IPS DF 19.7 (cell line): ENCODE data around the gene SYNGR1.
A peak's percentile ranks its signal among the peaks of the same experiment; 100 is the strongest.

Source experiments
- DNase-seq: peaks from one replicate; pipeline ENCODE4 v3.0.0-alpha.2; 2013; ENCODE audit warnings: low read depth, low spot score

Gene SYNGR1

DNA sequence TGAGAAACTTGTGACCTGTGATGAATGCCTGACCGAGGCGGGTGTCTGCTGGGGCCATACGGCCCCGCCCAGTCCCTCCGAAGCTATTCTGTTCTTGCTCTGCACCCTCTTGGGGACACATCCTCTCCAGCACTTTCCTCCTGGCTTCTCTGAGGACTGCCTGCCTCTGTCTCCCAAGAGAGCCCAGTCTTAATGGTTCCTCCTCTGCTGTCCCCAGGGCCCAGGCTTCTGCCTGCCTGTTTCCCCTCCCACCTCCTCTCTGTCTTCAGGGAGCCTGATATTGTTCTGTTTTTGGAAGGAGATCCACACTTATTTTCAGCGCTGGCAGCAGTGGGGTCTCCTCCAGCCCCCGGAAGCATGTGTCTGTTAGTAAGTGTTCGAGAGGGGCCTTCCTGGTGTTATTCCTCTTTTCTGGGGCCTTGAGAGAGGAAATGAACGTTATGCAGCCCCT, 18.7 kb downstream of the SYNGR1 start:
- DNase-seq = no peak

DNA sequence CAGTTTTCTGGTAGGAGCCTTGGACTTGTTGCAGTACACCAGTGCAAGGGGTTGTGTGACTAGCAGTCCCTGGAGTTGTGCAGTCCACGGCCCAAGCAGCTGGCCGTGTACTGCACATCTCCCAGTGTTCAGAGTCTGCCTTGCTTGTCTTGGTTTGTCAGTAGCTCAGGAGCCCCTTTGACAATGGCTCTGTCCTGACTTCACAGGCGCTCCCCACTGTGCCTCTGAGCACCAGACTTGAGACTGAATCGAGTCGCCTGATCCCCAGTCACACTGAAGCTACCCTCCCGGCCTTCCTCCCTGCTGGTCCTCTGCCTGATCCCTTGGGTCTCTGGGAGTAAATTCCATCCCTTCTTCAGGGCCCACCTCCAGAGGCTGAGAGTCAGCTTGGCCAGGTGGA, 19.4 kb downstream of the SYNGR1 start:
- no peak for DNase-seq

DNA sequence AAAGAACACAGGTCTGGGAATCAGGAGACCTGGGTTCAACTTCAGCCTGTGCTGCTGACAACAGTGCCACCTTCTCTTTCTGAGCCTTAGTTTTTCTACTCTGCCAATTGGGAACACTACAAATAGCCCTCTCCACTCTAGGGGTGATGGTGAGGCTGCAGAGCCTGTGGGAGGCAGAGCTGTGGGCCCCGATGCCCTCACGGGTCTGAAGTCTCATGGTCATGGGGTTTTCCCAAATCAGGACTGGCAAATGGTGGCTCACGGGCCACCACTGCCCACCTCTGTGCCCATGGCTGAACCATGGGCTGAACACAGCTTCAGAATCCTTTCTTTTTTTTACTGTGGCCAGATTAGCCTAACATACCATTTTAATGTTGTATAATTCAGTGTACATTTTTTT, 19.8 kb downstream of the SYNGR1 start:
- DNase-seq = no peak

DNA sequence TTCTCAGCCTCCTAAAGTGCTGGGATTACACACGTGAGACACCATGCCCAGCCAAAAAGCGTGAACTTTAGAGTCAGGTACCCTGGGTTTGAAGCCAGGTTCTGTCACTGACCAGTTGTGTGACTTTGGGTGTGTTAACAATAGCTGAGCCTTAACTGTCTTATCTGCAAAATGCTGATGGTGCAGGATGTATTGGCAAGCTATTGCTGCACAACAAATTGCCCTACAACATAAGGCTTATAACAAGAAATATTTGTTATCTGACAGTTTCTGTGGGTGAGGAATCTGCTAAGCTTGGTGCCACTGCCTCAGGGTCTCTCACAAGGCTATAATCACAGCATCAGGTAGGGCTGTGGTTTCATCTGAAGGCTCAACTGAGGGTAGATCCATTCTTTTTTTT, 21.9 kb downstream of the SYNGR1 start:
- no peak for DNase-seq

DNA sequence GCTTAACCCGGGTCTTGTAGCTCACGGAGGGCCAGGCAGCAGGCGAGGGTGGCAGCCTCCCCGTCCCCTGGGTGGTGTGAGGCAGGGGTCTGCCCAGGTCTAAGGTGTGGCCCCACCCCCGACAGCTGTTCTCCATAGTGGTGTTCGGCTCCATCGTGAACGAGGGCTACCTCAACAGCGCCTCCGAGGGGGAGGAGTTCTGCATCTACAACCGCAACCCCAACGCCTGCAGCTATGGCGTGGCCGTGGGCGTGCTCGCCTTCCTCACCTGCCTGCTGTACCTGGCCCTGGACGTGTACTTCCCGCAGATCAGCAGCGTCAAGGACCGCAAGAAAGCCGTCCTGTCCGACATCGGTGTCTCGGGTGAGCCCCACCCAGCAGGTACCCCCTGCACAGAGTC, 24.4 kb downstream of the SYNGR1 start:
- no peak for DNase-seq

DNA sequence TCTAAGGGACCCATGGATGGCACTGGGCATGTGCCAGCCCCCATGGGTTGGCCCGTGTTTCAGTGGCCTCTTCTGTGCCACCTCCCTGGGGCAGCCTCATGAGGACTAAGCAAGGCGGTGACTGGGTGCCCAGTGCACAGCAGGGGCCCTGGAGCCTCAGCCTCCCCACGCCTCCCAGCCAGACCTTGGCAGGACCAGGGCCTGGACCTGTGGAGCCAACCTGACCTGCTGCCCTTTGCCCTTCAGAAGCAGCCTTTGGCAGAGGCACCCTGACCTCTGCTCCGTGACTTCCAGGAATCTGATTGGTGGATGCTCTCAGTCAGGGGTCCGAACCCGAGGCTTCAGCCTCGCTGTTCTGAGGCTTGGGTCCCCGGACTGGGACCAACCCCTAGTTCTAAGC, 25.0 kb downstream of the SYNGR1 start:
- DNase-seq = no peak

DNA sequence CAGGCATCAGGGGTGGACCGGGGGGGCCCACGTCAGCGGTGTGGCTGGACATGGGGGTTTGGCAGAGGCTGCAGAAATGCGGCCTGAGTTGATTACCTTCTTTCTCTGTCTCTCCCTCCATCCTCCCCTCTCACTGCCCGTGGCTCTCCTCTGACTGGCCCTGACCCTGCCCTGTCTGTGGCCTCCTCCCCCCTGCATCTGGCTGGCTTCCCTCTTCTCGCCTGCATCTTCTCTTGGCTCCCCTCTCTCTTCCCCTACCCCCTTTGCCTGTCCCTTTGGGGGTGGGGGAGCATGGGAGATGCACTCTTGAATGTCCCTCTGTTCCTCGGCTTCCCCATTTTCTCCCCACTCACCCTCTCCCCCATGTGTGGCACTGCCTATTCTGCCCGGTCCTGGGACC, 25.9 kb downstream of the SYNGR1 start:
- DNase-seq = no peak

DNA sequence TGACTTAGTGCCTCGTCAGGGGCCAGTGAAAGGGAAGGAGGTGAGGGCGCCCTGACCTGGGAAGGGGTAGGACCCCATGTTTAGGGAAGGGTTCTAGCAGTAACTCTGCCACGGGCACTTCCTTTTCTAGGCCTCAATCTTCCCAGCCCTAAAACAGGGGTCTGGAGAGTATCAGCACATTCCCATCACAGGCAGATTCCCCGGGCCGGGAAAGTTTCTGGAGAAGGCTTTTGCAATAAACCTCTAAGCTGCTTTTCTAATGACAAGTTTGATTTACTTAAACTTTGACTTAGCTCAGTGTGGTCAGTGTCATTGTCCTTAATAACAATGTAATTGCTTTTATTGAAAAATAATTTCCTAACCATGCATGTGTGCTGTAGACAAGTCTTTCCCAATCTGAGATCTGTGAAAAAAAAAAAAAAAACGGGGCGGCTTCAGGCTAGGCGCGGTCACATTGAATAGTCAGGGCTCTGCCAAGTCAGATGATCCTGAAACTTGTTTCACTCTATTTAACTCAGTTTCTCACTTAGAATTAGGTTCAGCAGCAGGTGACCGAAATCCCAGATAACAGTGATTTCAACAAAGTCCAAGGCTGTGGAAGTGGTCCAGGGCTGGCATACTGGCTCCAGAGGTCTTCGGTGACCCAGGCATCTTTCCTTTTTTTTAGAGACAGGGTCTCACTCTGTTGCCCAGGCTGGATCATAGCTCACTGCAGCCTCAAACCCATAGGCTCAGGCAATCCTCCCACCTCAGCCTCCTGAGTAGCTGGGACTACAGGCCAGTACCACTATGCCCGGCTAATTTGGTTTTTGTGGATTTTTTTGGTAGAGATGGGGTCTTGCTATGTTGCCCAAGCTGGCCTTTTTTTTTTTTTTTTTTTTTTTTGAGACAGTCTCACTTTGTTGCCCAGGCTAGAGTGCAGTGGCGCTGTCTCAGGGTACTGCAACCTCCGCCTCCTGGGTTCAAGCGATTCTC, 30.3 kb downstream of the SYNGR1 start:
- no peak for DNase-seq

DNA sequence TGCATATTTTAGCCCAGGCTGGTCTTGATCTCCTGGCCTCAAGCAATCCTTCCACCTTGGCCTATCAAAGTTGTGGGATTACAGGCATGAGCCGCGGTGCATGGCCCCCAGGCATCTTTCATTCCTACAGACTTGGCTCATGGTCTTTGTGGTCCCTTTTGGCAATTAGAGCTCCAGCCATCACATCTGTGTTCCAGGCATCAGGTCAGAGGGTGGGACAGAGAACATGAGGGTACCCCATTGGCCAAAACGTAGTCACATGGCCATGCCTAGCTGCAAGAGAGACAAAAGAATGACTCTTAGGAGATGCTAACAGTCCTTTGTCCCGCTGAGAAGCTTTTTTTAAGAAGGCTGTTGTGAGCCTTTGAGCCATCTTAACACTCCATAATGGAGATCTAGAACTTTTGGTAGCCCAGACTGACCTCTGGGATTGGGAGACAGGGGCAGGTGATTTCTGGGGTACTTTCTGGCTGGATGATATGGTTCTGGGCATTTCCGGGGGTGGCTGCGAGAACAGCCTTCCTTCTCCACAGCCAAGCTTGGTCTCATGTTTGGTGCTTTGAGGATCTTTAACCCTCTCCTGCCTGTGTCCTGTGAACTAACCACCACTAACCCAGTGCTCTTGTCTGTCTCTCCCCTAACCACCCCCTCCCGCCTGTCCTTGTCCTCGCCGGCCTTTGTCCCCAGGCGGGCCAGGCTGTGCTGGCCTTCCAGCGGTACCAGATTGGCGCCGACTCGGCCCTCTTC, 31.4 kb downstream of the SYNGR1 start:
- DNase-seq = no peak

DNA sequence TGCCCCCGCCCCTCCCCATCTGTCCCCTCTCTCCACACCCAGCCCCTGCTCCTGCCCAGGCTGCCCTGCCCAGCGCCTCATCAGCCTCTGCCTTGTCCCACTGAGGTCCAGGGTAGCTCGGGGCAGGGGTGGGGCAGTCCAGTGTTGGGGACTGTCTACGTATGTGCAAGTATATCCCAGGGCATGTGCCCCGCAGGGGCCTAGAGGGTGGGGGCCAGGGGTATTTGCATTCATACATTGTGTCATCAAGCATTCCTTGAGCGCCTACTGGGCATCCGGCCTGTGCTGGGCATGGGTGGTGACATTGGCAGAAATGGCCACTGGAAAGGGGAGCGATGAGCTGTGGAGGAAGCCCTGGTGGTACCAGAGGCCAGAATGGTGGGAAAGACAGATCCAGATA, 32.1 kb downstream of the SYNGR1 start:
- DNase-seq = no peak

DNA sequence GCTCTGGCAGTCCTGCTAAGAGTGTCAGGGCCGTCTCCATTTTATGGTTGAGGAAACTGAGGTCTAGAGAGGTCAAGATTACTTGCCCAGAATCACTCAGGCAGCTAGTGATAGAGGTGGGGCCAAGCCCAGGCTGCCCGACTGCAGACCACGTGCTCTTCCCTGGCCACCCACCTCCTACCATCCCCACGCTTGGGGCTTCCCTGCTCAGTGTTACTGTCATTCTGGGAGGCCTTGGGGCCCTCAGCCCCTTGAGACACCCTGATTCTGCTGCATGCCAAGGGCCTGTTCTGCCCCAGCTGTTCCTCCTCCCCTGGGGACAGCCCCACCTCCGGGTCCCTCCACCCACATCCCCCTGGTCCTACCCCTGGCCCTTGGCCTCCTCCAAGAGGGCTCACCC, 32.6 kb downstream of the SYNGR1 start:
- no peak for DNase-seq

DNA sequence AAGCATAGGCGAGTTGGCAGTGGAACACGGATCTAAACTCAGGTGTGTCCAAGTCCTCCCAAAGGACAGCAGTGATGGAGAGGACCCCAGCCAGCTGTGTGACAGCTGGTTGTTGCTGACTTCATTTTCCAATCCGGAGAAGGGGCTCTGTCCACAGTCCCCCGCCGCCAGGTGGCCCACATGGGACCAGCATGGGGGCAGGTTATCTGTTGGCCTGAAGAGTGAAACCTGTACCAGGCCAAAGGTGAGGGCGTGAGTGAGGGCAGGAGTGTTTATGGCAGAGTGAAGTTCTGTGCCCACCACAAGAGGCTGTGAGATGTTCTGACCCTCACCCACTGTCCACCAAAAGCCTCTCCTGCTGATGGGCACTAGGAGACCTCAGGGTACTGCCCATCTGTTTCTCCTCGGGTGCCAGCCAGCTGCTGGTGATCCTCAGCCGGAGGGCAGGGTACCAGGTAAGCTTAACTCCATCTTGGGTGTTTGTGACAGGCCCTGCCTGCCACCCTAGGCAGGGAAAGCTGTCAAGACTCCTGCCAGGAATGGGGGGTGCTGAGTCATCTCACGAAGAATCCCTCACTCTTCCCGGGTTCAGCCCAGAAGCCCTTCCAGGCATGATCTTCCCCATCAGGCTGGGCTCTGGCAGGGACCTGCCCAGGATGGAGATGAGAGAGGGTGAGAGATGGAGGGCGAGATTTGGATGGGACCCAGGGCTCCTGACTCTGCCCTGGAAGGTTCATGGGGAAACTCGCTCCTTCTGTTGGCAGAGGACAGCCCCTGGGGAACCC, 34.2 kb downstream of the SYNGR1 start:
- DNase-seq = no peak

DNA sequence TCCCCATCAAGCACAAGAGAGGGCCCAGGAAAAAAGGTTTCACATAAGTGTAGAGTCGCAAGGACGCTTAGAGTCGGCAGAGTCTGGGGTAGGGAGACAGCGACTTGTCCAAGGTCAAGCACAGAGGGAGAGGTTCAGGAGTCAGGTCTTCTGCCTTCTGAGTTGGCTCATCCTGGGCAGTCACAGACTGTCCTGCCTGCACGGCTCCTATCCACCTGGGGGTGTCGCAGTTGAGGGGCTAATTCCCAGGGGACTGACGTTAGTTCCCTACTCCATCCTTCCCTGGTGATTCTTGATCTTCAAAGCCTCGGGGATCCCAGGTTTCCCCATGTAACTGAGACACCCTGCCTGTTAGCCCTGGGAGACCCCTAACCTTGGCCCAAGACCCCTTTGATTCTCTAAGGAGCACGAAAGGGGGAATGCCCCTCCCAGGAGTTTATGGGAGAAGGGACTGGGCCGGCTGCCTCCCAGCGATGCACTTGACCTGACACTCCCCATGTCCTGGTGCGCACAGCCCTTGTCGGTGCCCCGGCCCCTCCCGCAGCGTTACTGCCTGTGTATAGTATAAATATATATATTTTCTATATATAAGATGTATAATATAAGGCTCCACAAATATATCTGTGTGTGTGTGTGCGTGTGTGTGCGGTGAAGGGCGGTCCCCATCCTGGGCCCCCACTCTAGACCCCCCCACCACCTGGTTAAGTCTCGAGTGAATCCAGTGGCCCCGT, 35.1 kb downstream of the SYNGR1 start:
- DNase-seq = no peak

DNA sequence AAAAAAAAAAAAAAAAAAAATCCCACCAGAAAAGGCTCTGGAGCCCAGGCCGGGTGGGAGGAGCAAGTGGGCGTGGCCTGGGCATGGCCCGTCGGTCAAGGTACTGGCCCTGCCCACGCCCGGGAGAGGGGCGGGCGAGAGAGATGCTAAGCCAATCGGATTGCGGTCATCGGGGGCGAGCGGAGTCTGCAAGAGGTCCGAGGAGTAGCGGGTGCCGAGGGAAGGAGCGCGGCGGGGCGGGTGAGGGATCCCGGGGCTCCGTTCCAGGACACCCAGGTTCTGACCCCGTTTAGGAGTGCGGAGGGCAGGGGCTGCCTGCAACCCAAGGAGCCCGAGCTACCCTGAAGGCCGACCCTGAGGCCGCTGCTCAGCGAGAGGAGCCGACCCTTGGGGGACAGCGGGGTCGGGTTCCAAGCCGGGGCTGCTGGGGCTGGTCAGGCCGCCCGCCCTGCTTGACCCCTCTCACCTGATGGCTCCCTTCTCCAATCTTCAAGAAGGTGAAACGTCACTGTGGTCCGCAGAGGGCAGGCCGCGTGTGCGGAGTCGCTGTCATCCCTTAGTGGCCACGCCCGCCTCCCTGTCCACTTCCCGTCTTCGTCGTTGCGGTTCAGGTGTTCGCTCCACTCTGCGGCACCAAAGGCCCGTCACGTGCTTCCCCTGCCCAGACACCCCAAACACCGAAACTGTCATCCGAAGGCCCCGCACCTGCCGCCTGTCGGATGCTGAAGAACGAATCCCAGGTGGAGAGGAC, 38.6 kb downstream of the SYNGR1 start:
- peak; percentile 78 for DNase-seq

DNA sequence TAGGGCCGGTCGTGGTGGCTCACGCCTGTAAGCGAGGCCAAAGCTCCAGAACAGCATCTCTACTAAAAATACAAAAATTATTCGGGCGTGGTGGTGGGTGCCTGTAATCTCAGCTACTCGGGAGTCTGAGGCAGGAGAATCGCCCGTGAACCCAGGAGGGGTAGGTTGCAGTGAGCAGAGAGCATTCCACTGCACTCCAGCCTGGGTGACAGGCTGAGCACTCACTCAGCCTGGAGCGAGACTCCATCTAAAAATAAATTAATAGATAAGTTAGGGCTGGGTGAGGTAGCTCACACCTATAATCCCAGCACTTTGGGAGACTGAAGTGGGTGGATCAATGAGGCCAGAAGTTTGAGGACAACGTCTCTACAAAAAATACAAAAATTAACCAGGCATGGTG, 39.6 kb downstream of the SYNGR1 start:
- DNase-seq = no peak

DNA sequence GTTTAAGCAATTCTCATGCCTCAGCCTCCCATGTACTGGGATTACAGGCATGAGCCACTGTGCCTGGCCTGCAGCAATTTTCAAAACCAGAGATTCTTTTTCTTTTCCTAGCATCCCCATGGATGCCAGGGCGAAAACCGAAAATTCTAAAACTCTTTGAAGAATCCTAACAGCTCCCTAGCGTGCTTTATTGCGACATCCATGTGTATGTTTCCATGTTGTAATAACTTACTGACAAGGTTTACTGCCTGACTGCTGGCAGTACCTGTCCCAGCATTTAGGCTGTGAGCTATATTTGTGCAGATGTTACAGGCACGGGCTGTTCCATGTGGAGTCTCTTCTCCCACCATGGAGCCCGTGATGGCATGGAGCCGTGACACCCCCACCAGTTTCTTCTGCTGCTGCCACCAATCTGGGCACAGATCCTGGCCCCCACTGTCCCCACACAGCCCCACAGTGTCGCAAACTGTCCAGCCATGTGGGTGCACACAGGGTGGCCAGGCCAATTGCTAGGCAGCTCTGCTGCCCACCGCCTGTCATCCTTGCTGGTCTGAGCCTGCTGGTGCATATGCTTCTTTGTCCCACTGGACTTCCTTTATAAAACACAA, 42.7 kb downstream of the SYNGR1 start:
- no peak for DNase-seq

DNA sequence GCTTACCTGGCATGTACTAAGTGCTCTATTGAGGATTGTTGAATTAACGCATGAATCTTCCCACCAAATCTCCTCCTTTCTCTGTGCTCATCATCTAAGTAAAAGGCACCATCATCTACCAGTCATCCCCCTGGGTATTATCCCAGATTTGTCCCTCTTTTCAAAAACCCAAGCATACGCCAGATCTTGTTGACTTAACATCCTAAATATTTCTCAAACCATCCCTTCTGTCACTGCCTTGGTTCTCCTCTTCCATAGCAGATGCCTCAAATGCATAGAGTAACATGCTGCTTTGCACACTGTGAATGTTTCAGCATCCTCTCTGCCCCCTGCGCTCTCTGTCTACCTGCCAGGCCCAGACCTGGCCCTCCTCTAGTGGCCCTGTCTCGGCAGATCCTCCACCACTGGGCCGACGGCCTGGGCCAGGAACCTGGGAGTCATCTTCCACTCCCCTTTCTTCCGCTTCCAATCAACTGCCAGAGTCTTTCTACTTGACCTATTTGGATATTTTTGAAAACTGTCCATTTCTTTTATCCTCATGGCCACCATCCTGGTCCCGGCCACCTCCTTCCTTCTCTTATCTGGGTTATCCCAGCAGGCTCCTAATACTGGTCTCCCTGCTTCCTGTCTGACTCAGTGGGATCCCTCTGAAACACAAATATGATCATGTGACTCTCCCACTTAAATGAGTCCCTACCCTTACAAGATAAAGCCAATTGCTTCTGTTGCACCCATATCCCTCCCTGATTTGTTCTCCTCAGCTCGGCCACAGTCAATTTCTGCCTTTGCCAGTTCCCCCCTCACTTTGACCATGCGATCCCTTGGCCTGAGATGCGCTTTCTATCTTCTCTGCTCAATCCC, 46.4 kb downstream of the SYNGR1 start:
- no peak for DNase-seq

DNA sequence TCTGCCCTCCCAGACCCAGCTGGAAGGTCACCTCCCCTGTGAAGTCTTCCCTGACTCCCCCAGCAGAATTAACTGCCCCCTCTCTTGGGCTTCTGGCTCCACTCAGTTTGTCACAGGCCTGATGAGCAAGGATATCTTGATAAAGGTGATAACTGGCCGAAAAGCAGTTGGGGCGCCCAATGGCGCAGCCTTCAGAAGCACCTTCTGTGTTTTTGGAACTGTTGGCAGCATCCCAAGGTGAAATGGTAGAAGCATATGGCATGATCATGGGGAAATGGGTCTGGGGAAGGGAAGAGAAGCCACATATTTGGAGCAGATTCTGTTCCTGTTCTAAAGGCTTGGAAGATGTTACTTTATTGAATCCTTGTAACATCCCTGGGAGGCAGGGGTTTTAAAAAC, 47.0 kb downstream of the SYNGR1 start:
- DNase-seq = no peak

DNA sequence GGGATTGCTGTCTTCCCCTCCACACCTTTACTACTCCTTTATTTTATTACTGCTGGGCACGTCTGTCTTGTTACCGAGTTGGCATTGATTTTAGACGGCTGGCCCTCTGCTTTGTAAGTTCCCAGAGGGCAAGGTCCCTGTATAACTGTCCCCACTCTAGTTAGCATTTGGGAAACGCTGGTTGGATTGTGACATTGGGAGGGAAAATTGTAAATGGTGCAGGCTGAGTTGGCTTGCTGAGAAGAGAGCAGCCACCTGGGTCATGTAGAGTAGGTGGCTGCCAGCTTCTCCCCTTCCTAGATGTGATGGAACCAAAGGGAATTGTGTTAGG, 51.5 kb downstream of the SYNGR1 start:
- no peak for DNase-seq
